Left lung (tissue), 10 donors: ENCODE results near the gene STOX2. TPM values are rescaled to one million over a fixed set of nuclear protein-coding genes. Genes with fewer than 3 reads are reported as not detected.

Source experiments
- ATAC-seq: fragments of 200-7000 bp; cut with Tn5 transposase; one replicate; pipeline ENCODE4 v1.9.1; 2020; ENCODE audit warnings: moderate library complexity
- DNase-seq, 4 donors: peaks; one replicate each; pipeline ENCODE4 v3.0.0-alpha.2; 2013 to 2020
- H3K27ac ChIP-seq, 2 donors: fragments of 200-600 bp; sonication (generic) in 1 of 2; one replicate each; pipeline versions ENCODE4 v1.5.0 to v1.8.0; 2020 to 2021
- H3K27me3 ChIP-seq, 2 donors: fragments of 200-600 bp; sonication (generic) in 1 of 2; one replicate each; pipeline versions ENCODE4 v1.5.0 to v1.8.0; 2020 to 2021
- H3K36me3 ChIP-seq, 2 donors: fragments of 200-600 bp; sonication (generic) in 1 of 2; one replicate each; pipeline versions ENCODE4 v1.5.0 to v1.8.0; 2020 to 2021
- H3K4me1 ChIP-seq, 2 donors: fragments of 200-600 bp; one replicate each; pipeline ENCODE4 v1.8.0; 2021
- H3K4me3 ChIP-seq, 2 donors: fragments of 200-600 bp; sonication (generic) in 1 of 2; one replicate each; pipeline versions ENCODE4 v1.5.0 to v1.8.0; 2020 to 2021; ENCODE audit warnings: mild to moderate bottlenecking in 1 of 2
- H3K9me3 ChIP-seq, 2 donors: fragments of 200-600 bp; sonication (generic) in 1 of 2; one replicate each; pipeline versions ENCODE4 v1.5.0 to v1.8.0; 2020 to 2021
- intact Hi-C, 2 donors: fragments of 100-400 bp; cut with DNase I; formaldehyde crosslinking; loops; one replicate each; pipeline versions ENCODE4 v1.11.2 to v1.14.2; 2022
- polyA plus RNA-seq, 6 donors: library from polyadenylated mRNA; unstranded; fragments of 120-200 nt; gene quantifications; one replicate each; pipeline ENCODE4 v1.2.1, GENCODE V29; 2013; ENCODE audit not compliant: insufficient read length in 6 of 6
- total RNA-seq, 2 donors: library from RNA; stranded (reverse); fragmentation: NEBNext Ultra II Directional; extraction: Animal tissue kit (Norgen Biotek cat#: 25700); gene quantifications; one replicate each; pipeline ENCODE4 v1.2.1, GENCODE V29; 2021
- TF ChIP-seq, protein P1 (sequence below), 2 donors: fragments of 200-600 bp; sonication (generic) in 1 of 2; IDR thresholded peaks; one replicate each; pipeline versions ENCODE4 v1.5.0 to v1.8.0; 2021; ENCODE audit warnings: antibody characterized with exemption in 2 of 2
- donor health status: DM: no; HTN: yes; CAD: no.
- donor health status: DM: no; HTN: no; CAD: no.

The STOX2 gene
- total and polyA plus RNA-seq, 8 donors = 12.4 to 19.5 (median 16.4) TPM

DNA sequence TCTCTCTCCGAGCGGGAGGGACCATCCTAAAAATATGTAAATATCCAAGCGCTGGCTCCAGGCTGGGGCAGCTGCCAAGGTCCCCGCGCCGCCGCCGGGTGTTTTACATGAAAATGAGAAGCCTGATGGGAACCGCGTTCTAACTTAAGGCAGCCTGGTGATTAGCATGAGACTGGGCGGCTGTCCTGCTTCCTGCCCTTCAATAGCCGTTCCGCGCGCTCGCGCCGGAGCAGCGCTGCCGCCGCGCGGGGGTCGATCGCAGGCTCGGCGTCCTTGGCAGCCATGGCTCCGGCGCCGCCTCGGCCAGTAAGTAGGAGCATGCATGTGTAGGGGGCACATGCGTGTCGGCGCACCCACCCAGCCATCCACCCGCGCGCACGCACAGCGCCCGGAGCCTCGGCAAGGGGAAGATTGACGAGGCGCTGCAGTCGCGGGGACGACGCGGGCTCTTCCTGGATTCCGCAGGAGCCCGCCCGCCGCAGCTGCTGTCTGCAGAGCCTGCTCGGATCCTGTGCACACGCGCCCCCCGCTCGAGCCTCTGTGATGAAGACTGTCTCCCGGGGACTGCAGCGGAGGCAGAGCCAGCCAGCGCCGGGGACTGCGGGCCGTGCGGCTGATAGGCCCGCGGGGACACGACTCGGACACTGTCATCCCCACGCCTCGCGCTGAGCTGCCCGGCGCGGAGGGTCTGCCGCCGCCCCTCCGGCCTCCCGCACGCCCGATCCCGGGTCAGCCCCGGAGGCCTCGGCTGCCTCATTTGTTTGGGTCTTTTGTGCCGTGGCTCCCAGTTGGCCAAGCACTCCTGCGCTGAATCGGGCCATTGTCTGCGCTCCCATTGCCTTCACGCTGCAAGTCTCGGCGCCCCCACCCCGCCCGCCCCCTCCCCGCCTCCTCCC lies 734 bp downstream of the STOX2 start:
- Histone ChIP-seq H3K27me3 (peaks cover 4 to 40% of the 10 kb centered on the region in 2 donors), H3K4me1 (peaks cover 10 to 27% of the 10 kb centered on the region in 2 donors), H3K9me3 (no peaks in the 10 kb centered on the region), H3K27ac (peak overlapping the region in 1 of 2 donors; percentile 2), H3K36me3 (no peaks in the 10 kb centered on the region), H3K4me3 (peak overlapping the region; percentile 42 to 58)
- TF ChIP-seq, protein P1, sequence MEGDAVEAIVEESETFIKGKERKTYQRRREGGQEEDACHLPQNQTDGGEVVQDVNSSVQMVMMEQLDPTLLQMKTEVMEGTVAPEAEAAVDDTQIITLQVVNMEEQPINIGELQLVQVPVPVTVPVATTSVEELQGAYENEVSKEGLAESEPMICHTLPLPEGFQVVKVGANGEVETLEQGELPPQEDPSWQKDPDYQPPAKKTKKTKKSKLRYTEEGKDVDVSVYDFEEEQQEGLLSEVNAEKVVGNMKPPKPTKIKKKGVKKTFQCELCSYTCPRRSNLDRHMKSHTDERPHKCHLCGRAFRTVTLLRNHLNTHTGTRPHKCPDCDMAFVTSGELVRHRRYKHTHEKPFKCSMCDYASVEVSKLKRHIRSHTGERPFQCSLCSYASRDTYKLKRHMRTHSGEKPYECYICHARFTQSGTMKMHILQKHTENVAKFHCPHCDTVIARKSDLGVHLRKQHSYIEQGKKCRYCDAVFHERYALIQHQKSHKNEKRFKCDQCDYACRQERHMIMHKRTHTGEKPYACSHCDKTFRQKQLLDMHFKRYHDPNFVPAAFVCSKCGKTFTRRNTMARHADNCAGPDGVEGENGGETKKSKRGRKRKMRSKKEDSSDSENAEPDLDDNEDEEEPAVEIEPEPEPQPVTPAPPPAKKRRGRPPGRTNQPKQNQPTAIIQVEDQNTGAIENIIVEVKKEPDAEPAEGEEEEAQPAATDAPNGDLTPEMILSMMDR (IDR thresholded peaks at IDR 0.05) = no peak
- DNase-seq (peak in 3 of 4 donors; percentile 66 to 80 (median 66)), ATAC-seq (peak; percentile 82)
- intact Hi-C loops = no loop called here

DNA sequence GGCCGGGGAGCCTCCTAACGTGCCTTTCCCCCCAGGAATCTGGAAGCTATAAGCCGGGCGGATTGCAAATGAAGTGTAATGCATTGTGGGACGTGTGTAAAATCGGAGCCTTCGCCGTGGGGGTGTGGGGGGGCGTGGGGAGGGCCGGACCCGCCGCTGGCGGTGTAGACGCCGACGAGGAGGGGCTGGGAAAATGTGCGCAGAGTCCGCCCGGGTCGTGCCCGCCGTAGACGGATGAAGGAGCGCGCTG lies 1.3 kb downstream of the STOX2 start:
- Histone ChIP-seq H3K9me3 (no peaks in the 10 kb centered on the region), H3K27ac (no peak overlapping the region), H3K36me3 (no peaks in the 10 kb centered on the region), H3K27me3 (peaks cover 4 to 40% of the 10 kb centered on the region in 2 donors), H3K4me1 (peaks cover 10 to 27% of the 10 kb centered on the region in 2 donors), H3K4me3 (peak overlapping the region; percentile 42 to 58)
- DNase-seq (peak in 1 of 4 donors; percentile 19), ATAC-seq (no peak)
- intact Hi-C loops = no loop called here
- TF ChIP-seq, protein P1 (IDR thresholded peaks at IDR 0.05) = no peak

DNA sequence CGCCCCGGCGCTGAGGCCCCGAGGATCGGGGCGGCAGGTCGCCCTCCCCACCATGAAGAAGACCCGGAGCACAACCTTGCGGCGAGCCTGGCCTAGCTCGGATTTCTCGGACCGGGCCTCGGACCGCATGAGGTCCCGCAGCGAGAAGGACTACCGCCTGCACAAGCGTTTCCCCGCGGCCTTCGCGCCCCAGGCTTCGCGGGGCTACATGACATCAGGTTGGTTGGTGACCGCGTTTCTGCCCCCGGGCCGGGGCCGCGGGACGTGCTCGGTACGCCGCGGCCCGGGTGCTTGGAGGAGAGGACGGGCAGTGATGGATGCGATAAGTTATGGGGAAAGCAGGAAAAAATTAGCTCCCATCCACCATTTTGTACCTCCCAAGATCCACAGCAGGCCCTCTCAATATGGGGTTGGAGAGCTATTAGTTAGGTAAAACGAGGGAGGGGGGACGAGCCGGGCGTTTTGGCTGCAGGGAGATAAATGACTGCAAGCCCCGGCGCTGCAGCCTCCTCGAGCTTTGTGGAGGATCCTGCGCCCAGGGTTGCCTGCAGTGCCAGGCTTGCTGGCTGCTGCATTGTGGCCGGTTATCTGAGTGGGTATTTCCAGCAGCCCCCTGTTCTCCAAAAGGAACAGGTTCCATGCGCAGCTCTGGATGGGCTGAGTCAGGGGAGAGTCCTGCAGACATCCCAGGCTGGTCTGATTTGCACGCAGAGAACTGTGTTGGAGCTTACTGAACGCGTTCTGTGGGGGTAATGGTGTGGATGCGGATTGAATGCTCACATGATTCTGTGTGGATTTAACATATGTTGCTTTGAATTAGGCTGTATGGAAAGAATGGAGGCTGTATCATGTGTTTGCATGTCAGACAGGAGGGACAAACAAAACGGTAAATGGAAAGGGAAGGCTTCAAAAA lies 1.9 kb downstream of the STOX2 start:
- Histone ChIP-seq H3K4me3 (peak overlapping the region; percentile 42 to 58), H3K36me3 (no peaks in the 10 kb centered on the region), H3K4me1 (peaks cover 10 to 27% of the 10 kb centered on the region in 2 donors), H3K27ac (no peak overlapping the region), H3K9me3 (no peaks in the 10 kb centered on the region), H3K27me3 (peaks cover 4 to 40% of the 10 kb centered on the region in 2 donors)
- peak in 2 of 4 donors; percentile 26 for DNase-seq
- TF ChIP-seq, protein P1 (IDR thresholded peaks at IDR 0.05) = no peak
- intact Hi-C loops = no loop called here
- ATAC-seq = no peak

DNA sequence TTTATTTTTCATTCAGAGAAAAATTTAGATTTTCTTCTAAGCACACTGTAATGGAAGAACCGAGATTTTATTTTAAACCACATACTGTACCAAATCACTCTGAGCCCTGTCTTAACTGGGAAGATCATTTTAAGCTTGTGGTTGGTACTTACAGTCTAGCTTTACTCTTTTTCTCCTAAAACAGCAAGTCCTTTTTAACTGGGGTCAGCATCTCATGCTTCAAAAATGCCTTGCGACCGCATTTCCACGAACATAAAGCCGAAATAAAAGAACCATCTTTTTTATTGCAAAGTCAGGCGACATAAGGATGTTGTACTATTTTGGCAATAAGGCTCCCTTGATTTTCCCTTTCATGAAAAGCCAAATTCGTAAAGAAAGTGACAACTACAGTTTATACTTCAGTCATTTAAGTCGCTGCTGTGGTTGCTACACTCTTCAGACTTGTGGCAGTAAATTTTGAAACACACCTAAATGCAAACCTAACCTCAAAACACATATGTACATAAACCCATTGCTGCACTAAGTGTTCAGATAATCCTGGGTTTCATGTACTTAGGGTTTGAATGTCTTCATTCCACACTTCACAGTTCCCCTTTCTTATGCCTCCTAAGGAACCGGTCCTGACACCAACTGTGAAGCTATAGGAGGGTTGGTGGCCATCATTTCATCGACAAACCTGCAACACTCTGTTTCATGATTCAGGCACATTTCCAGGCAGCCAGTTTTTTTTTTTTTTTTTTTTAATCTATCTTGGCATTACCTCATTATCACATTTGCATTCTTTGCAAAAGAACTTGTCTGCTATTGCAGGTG lies 3.0 kb downstream of the STOX2 start:
- Histone ChIP-seq H3K9me3 (no peaks in the 10 kb centered on the region), H3K27me3 (peaks cover 4 to 40% of the 10 kb centered on the region in 2 donors), H3K4me1 (peaks cover 10 to 27% of the 10 kb centered on the region in 2 donors), H3K36me3 (no peaks in the 10 kb centered on the region), H3K4me3 (no peak overlapping the region), H3K27ac (no peak overlapping the region)
- peak in 1 of 4 donors; percentile 7 for DNase-seq
- intact Hi-C loops = no loop called here
- ATAC-seq = no peak
- TF ChIP-seq, protein P1 (IDR thresholded peaks at IDR 0.05) = no peak
